Urinary bladder (tissue), 4 donors: ENCODE data around the gene AAK1. TPM values are rescaled to one million over a fixed set of nuclear protein-coding genes. Genes with fewer than 3 reads are reported as not detected.
"Not testable (repeated sequence)": the region's sequence is repeated elsewhere in the genome, so short reads cannot be mapped to it uniquely, and the experiment has no call there.

Experiments
- DNase-seq: peaks from one replicate; pipeline ENCODE4 v3.0.0-alpha.2; 2015; ENCODE audit errors: extremely low spot score
- H3K27ac ChIP-seq: one replicate; pipeline ENCODE4 v1.5.1; 2013; ENCODE audit warnings: low read depth, mild to moderate bottlenecking, moderate library complexity
- H3K36me3 ChIP-seq: one replicate; pipeline ENCODE4 v1.6.1; 2013; ENCODE audit warnings: mild to moderate bottlenecking, moderate library complexity; ENCODE audit not compliant: insufficient read depth
- H3K4me1 ChIP-seq: one replicate; pipeline ENCODE4 v1.6.1; 2013; ENCODE audit warnings: mild to moderate bottlenecking, moderate library complexity; ENCODE audit not compliant: insufficient read depth
- H3K4me3 ChIP-seq: one replicate; pipeline ENCODE4 v1.5.1; 2013; ENCODE audit warnings: low read depth, low read length
- WGBS: extraction: QIAGEN DNeasy Blood & Tissue Kit; methylation state at CpG from one replicate; pipeline ENCODE4 v1.1.7; 2013; 5-methylcytosine and 5-hydroxymethylcytosine counted together
- polyA plus RNA-seq: library from polyadenylated mRNA; stranded (reverse); fragments of 200-250 nt; gene quantifications from one replicate; pipeline ENCODE4 v1.2.3, GENCODE V29; 2013
- small RNA-seq: library from RNA; depleted of rRNA; stranded (forward); fragments of <200 nt; gene quantifications from one replicate; pipeline ENCODE3, GENCODE V24; 2014
- total RNA-seq: library from RNA; depleted of rRNA; stranded (reverse); fragments of >200 nt; gene quantifications from one replicate; pipeline ENCODE4 v1.2.3, GENCODE V29; 2014
- donor health status: healthy with polysubstance abuse.
- donor health status: healthy.

Gene AAK1
- total and polyA plus RNA-seq, 2 donors, result 9.3 to 51.5 TPM

GRCh38 chr2:69429491-69430183 lies 213.9 kb downstream of the AAK1 start:
- DNase-seq, result no peak
- no peaks in the 10 kb centered on the region for H3K4me1 ChIP-seq
- H3K36me3 ChIP-seq, result peaks cover 1% of the 10 kb centered on the region
- no peak overlapping the region for H3K27ac ChIP-seq
- whole genome bisulfite sequencing, result 85% methylated on average over 6 of the region's 6 CpGs
- no peak overlapping the region for H3K4me3 ChIP-seq

- peaks cover 1% of the 10 kb centered on the region for H3K36me3 ChIP-seq
- 83% methylated on average over 2 of the region's 2 CpGs for WGBS
- no peak overlapping the region for H3K4me3 ChIP-seq
- no peak for DNase-seq
- no peaks in the 10 kb centered on the region for H3K4me1 ChIP-seq
- H3K27ac ChIP-seq, result no peak overlapping the region
Observed at GRCh38 chr2:69428981-69429380, 214.6 kb downstream of the AAK1 start.

DNA sequence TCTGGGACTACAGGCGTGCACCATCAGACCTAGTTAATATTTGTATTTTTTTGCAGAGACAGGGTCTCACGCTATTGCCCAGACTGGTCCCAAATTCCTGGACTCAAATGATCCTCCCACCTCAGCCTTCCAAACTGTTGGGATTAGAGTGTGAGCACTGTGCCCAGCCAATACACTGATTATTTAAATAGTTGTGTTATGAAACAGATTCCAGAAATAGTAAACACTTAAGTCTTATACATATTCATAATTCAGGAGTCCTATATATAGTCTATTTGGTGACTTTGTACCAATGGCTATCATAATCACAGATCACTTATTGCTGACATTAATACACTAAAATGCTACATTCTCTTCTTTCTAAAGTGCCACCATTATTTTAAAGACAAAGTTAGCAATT lies 219.1 kb downstream of the AAK1 start:
- no peak overlapping the region for H3K4me3 ChIP-seq
- H3K27ac ChIP-seq, result no peak overlapping the region
- peaks cover 1% of the 10 kb centered on the region for H3K36me3 ChIP-seq
- no peak for DNase-seq
- 90% methylated on average over 2 of the region's 2 CpGs for WGBS
- no peaks in the 10 kb centered on the region for H3K4me1 ChIP-seq

DNA sequence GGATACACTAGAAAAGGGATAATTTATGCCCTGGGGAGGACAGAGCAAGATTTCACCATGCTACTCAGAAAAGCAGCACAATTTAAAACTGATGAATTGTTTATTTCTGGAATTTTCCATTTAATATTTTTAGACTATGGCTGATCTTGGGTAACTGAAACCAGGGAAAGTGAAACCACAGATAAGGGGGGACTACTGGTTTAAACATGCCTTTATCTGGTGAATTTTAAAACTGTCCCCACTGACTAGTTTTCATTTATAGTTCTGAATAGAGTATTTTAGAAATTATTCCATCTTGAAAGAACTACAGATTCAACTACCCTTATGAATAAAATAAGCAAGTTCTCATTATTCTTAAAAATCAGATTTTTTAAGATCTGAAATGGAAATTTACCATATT lies 221.3 kb downstream of the AAK1 start:
- Histone ChIP-seq H3K36me3 (peaks cover 1% of the 10 kb centered on the region), H3K4me3 (no peak overlapping the region), H3K4me1 (no peaks in the 10 kb centered on the region), H3K27ac (no peak overlapping the region)
- no peak for DNase-seq

- H3K27ac ChIP-seq, H3K4me3 ChIP-seq, H3K4me1 ChIP-seq, DNase-seq, H3K36me3 ChIP-seq: not testable (repeated sequence)
- 89% methylated on average over 7 of the region's 7 CpGs for WGBS
Observed at GRCh38 chr2:69419111-69419510, 224.4 kb downstream of the AAK1 start.

GRCh38 chr2:69416147-69416546 lies 227.4 kb downstream of the AAK1 start:
- 81% methylated on average over 1 of the region's 1 CpG for WGBS
- H3K36me3 ChIP-seq, result no peaks in the 10 kb centered on the region
- no peak overlapping the region for H3K4me3 ChIP-seq
- H3K4me1 ChIP-seq, result no peaks in the 10 kb centered on the region
- H3K27ac ChIP-seq, result no peak overlapping the region
- DNase-seq, result no peak

Small RNA genes within 50 kb of the gene (small RNA-seq; reads per million reads assigned to genes)
- not detected for gene RN7SL604P
- not detected for gene SNORA36C

Other genes with a start within 250 kb of the AAK1 start
- gene NFU1, start 206.3 kb downstream of the AAK1 start, total RNA-seq, result 44.2 TPM
- 55.8 TPM for gene NFU1, start 206.3 kb downstream of the AAK1 start, polyA plus RNA-seq
- gene ANXA4, start 98.4 kb upstream of the AAK1 start, total RNA-seq, result 27.1 TPM
- gene ANXA4, start 98.4 kb upstream of the AAK1 start, polyA plus RNA-seq, result 68.0 TPM
- gene GMCL1, start 185.9 kb upstream of the AAK1 start, total RNA-seq, result 26.8 TPM
- 11.2 TPM for gene GMCL1, start 185.9 kb upstream of the AAK1 start, polyA plus RNA-seq